GM21529 (cell line): ENCODE data around the gene DRC3.

ENCODE experiments used
- ATAC-seq: cut with Tn5 transposase; IDR thresholded peaks from one replicate; pipeline ENCODE4 v1.9.1; 2021; ENCODE audit not compliant: unreplicated experiment

Gene DRC3

GRCh38 chr17:18042983-18043382, 70.3 kb downstream of the DRC3 start:
- ATAC-seq: no peak

- no peak for ATAC-seq
Measured at GRCh38 chr17:18043491-18043890, 70.8 kb downstream of the DRC3 start.

- no peak for ATAC-seq
Measured at GRCh38 chr17:18044609-18045008, 71.9 kb downstream of the DRC3 start.

GRCh38 chr17:18045691-18046350, 73.2 kb downstream of the DRC3 start:
- ATAC-seq: no peak

GRCh38 chr17:18055597-18055996, 82.9 kb downstream of the DRC3 start:
- ATAC-seq: no peak

GRCh38 chr17:18056214-18056613, 83.6 kb downstream of the DRC3 start:
- ATAC-seq: no peak

GRCh38 chr17:18059283-18059682, 86.6 kb downstream of the DRC3 start:
- ATAC-seq: no peak

- ATAC-seq: no peak
Measured at GRCh38 chr17:18064053-18064452, 91.4 kb downstream of the DRC3 start.

- ATAC-seq: no peak
Measured at GRCh38 chr17:18065546-18065945, 92.9 kb downstream of the DRC3 start.
